ENCODE measurements around the gene OR51B2.
"Not testable (repeated sequence)": the region's sequence is repeated elsewhere in the genome, so short reads cannot be mapped to it uniquely, and the experiment has no call there.

OR51B2 gene

GRCh38 chr11:5298451-5298850 lies 25.6 kb downstream of the OR51B2 start:
- ChIA-PET CTCF (interaction anchor here (1.1 to 1.6 kb wide), 4 partner anchors 9 to 29 kb away, joined by 3 to 5 read pairs (median 4); no protein-coding TSS in a partner anchor), POLR2A (no interaction called here)
- no peak for DNase-seq (ENCODE audit: extremely low spot score)
- no peak for TF ChIP-seq CTCF (IDR thresholded peaks at IDR 0.05; ENCODE audit: control extremely low read depth, extremely low read depth, low read depth, missing control alignments)

GRCh38 chr11:5297721-5298323 lies 26.3 kb downstream of the OR51B2 start:
- CTCF ChIA-PET: interaction anchor here (1.4 to 1.5 kb wide), 2 partner anchors 12 to 29 kb away, joined by 4 to 5 read pairs; no protein-coding TSS in a partner anchor
- POLR2A ChIA-PET: no interaction called here
- no peak for TF ChIP-seq CTCF (IDR thresholded peaks at IDR 0.05; ENCODE audit: control extremely low read depth, extremely low read depth, low read depth, missing control alignments)
- no peak for DNase-seq (ENCODE audit: extremely low spot score)

GRCh38 chr11:5294342-5294995 lies 29.6 kb downstream of the OR51B2 start:
- POLR2A ChIA-PET; DNase-seq (ENCODE audit: extremely low spot score); CTCF ChIA-PET: not testable (repeated sequence)

- TF ChIP-seq CTCF (IDR thresholded peaks at IDR 0.05; ENCODE audit: control extremely low read depth, extremely low read depth, low read depth, missing control alignments): no peak
- ChIA-PET POLR2A (no interaction called here), CTCF (no interaction called here)
- DNase-seq (ENCODE audit: extremely low spot score): no peak
These were observed 31.1 kb downstream of the OR51B2 start for GRCh38 chr11:5293028-5293427.

GRCh38 chr11:5291207-5291838 lies 32.8 kb downstream of the OR51B2 start:
- POLR2A ChIA-PET: no interaction called here
- peak; percentile 43 for TF ChIP-seq CTCF (IDR thresholded peaks at IDR 0.05; ENCODE audit: control extremely low read depth, extremely low read depth, low read depth, missing control alignments)
- peak; percentile 40 for DNase-seq (ENCODE audit: extremely low spot score)
- CTCF ChIA-PET: interaction anchor here (0.8 to 1.5 kb wide), 5 partner anchors 11 to 89 kb away, joined by 3 to 7 read pairs (median 4); partner anchors contain the start of gene HBE1

GRCh38 chr11:5290106-5290505 lies 34.0 kb downstream of the OR51B2 start:
- no peak for TF ChIP-seq CTCF (IDR thresholded peaks at IDR 0.05; ENCODE audit: control extremely low read depth, extremely low read depth, low read depth, missing control alignments)
- ChIA-PET CTCF (interaction anchor here (0.6 to 1.5 kb wide), 3 partner anchors 9 to 82 kb away, joined by 3 to 7 read pairs (median 4); no protein-coding TSS in a partner anchor), POLR2A (no interaction called here)
- no peak for DNase-seq (ENCODE audit: extremely low spot score)

- TF ChIP-seq CTCF (IDR thresholded peaks at IDR 0.05; ENCODE audit: control extremely low read depth, extremely low read depth, low read depth, missing control alignments): no peak
- DNase-seq (ENCODE audit: extremely low spot score): no peak
- CTCF ChIA-PET: interaction anchor here (1.2 to 1.3 kb wide), 3 partner anchors 9 to 83 kb away, joined by 3 to 4 read pairs (median 3); no protein-coding TSS in a partner anchor
- POLR2A ChIA-PET: no interaction called here
These were observed 34.4 kb downstream of the OR51B2 start for GRCh38 chr11:5289696-5290095.

Data from GM10248 (cell line).